Activated effector memory CD4-positive, alpha-beta T cell treated with Interleukin-2 at 50 U/mL for 16 hours (primary cell): Measurements from ENCODE around the gene CELA1.
"Not testable (repeated sequence)": the region's sequence is repeated elsewhere in the genome, so short reads cannot be mapped to it uniquely, and the experiment has no call there.

Source experiments
- DNase-seq: peaks from one replicate; pipeline ENCODE4 v3.0.0-alpha.2; 2020

CELA1 gene

GRCh38 chr12:51307655-51308593 lies 38.6 kb downstream of the CELA1 start:
- no peak for DNase-seq

GRCh38 chr12:51306507-51306906 lies 40.0 kb downstream of the CELA1 start:
- DNase-seq = no peak

GRCh38 chr12:51300768-51301167 lies 45.7 kb downstream of the CELA1 start:
- not testable (repeated sequence) for DNase-seq

GRCh38 chr12:51295651-51296050 lies 50.8 kb downstream of the CELA1 start:
- DNase-seq = no peak

GRCh38 chr12:51294097-51294496 lies 52.4 kb downstream of the CELA1 start:
- DNase-seq = not testable (repeated sequence)

- DNase-seq = no peak
These were observed 52.8 kb downstream of the CELA1 start for GRCh38 chr12:51293696-51294095.

- DNase-seq = not testable (repeated sequence)
These were observed 54.6 kb downstream of the CELA1 start for GRCh38 chr12:51291603-51292513.

GRCh38 chr12:51285843-51286242 lies 60.6 kb downstream of the CELA1 start:
- DNase-seq = no peak

- no peak for DNase-seq
These were observed 65.1 kb downstream of the CELA1 start for GRCh38 chr12:51281202-51281924.
